ENCODE data around the gene C16orf92. TPM values are rescaled to one million over a fixed set of nuclear protein-coding genes. Genes with fewer than 3 reads are reported as not detected.

The C16orf92 gene
- total and polyA plus RNA-seq, 2 of the 13 experiments (the other 11 are each of a cell fraction or from before 2014, with no cell fraction given) = not detected

- TF ChIP-seq ATF7-NPFF (CRISPR knock-in tag; IDR thresholded peaks at IDR 0.05; ENCODE audit: low read depth) (peak; percentile 98), ZNF496 (CRISPR knock-in tag; IDR thresholded peaks at IDR 0.05; ENCODE audit: insufficient replicate concordance) (no peak), ZNF564 (CRISPR knock-in tag; IDR thresholded peaks at IDR 0.05) (peak; percentile 97), ZNF20 (CRISPR knock-in tag; IDR thresholded peaks at IDR 0.05) (no peak), SNAPC2 (CRISPR knock-in tag; IDR thresholded peaks at IDR 0.05) (peak; percentile 95), LBX2 (CRISPR knock-in tag; IDR thresholded peaks at IDR 0.05; ENCODE audit: borderline replicate concordance) (peak; percentile 92), ZNF619 (CRISPR knock-in tag; IDR thresholded peaks at IDR 0.05) (peak; percentile 78; the same call in 1 of the 2 replicates), ZNF746 (CRISPR knock-in tag; IDR thresholded peaks at IDR 0.05) (peak; percentile 85), ZGPAT (CRISPR knock-in tag; IDR thresholded peaks at IDR 0.05) (peak; percentile 95), TBX3 (IDR thresholded peaks at IDR 0.05; ENCODE audit: borderline replicate concordance) (peak; percentile 78), AKNA (CRISPR knock-in tag; IDR thresholded peaks at IDR 0.05; ENCODE audit: borderline replicate concordance) (peak; percentile 74; the same call in 1 of the 2 replicates), GTF2F1 (IDR thresholded peaks at IDR 0.05; ENCODE audit: low read length) (no peak), DMTF1 (CRISPR knock-in tag; IDR thresholded peaks at IDR 0.05) (peak; percentile 90; the same call in 1 of the 2 replicates), ZNF543 (CRISPR knock-in tag; IDR thresholded peaks at IDR 0.05) (peak; percentile 98), CENPBD1 (CRISPR knock-in tag; IDR thresholded peaks at IDR 0.05; ENCODE audit: borderline replicate concordance, low read depth) (no peak; the same call in 1 of the 2 replicates), PLSCR1 (CRISPR knock-in tag; IDR thresholded peaks at IDR 0.05; ENCODE audit: borderline replicate concordance) (no peak), MZF1 (CRISPR knock-in tag; IDR thresholded peaks at IDR 0.05; ENCODE audit: borderline replicate concordance) (no peak), ZSCAN31 (CRISPR knock-in tag; IDR thresholded peaks at IDR 0.05; ENCODE audit: low read depth) (peak; percentile 96)
Observed at GRCh38 chr16:30052671-30053372, 29.8 kb downstream of the C16orf92 start (continued).
